IMR-90 (cell line): ENCODE results near the gene NRDC. TPM values are rescaled to one million over a fixed set of nuclear protein-coding genes. Genes with fewer than 3 reads are reported as not detected.

Experiments used
- ATAC-seq: fragments of 200-7000 bp; cut with Tn5 transposase; 2 replicates; pipeline ENCODE4 v1.9.1; 2020; ENCODE audit warnings: low read depth, mild to moderate bottlenecking, moderate library complexity
- BruUV-seq: library from RNA; stranded (reverse); fragments of 400-500 nt; replicated peaks from 2 replicates; lab custom pipeline; 2021; lab: Mats Ljungman, UMichigan
- CTCF ChIA-PET: fragments of 300-600 bp; formaldehyde crosslinking; extraction: SDS; loops from one replicate; lab custom pipeline; 2021; ENCODE audit warnings: antibody characterized with exemption; lab: Yijun Ruan, JAX
- POLR2A ChIA-PET: fragments of 300-600 bp; sonication (Branson Sonifier 250); formaldehyde crosslinking; loops from one replicate; lab custom pipeline; 2022; ENCODE audit warnings: antibody characterized with exemption; ENCODE audit not compliant: unreplicated experiment; lab: Charles Lee
- DNase-seq: peaks from one replicate; pipeline ENCODE4 v3.0.0; 2013
- H2AFZ ChIP-seq: replicated peaks from 2 replicates; pipeline ENCODE3; 2013; ENCODE audit warnings: low read length, mild to moderate bottlenecking; ENCODE audit not compliant: poor library complexity
- H2AK5ac ChIP-seq: 2 replicates; pipeline ENCODE4 v1.6.1; 2013; ENCODE audit warnings: low read depth, low read length, inconsistent platforms
- H2AK9ac ChIP-seq: replicated peaks from 2 replicates; pipeline ENCODE3; 2013; ENCODE audit warnings: mild to moderate bottlenecking, low read depth, low read length, moderate library complexity; ENCODE audit not compliant: poor library complexity
- H2BK120ac ChIP-seq: 2 replicates; pipeline ENCODE4 v1.6.1; 2013; ENCODE audit warnings: low read depth, low read length, inconsistent platforms
- H2BK15ac ChIP-seq: 3 replicates; pipeline ENCODE4 v1.6.1; 2013; ENCODE audit warnings: low read depth, low read length, inconsistent platforms
- H2BK20ac ChIP-seq: 2 replicates; pipeline ENCODE4 v1.6.1; 2013; ENCODE audit warnings: low read depth, mild to moderate bottlenecking, inconsistent platforms, low read length, moderate library complexity
- H2BK5ac ChIP-seq: 2 replicates; pipeline ENCODE4 v1.6.1; 2013; ENCODE audit warnings: mild to moderate bottlenecking, low read depth, low read length, inconsistent platforms; ENCODE audit not compliant: poor library complexity, severe bottlenecking
- H3K14ac ChIP-seq: replicated peaks from 2 replicates; pipeline ENCODE4 v1.6.1; 2013; ENCODE audit warnings: low read depth, low read length, inconsistent platforms
- H3K18ac ChIP-seq: 2 replicates; pipeline ENCODE4 v1.6.1; 2013; ENCODE audit warnings: low read depth, low read length, control low read depth
- H3K23ac ChIP-seq: 2 replicates; pipeline ENCODE4 v1.6.1; 2013; ENCODE audit warnings: low read depth, low read length, inconsistent platforms
- H3K27ac ChIP-seq: 2 replicates; pipeline ENCODE4 v1.5.1; 2013; ENCODE audit warnings: mild to moderate bottlenecking, control low read depth, low read length; ENCODE audit not compliant: insufficient read depth
- H3K27me3 ChIP-seq: 2 replicates; pipeline ENCODE4 v1.6.1; 2013; ENCODE audit warnings: low read length; ENCODE audit not compliant: control insufficient read depth, insufficient read depth
- H3K36me3 ChIP-seq: 2 replicates; pipeline ENCODE4 v1.6.1; 2013; ENCODE audit warnings: low read length, mixed read lengths; ENCODE audit not compliant: control insufficient read depth, insufficient read depth
- H3K4ac ChIP-seq: 2 replicates; pipeline ENCODE4 v1.6.1; 2013; ENCODE audit warnings: low read depth, low read length, inconsistent platforms
- H3K4me1 ChIP-seq: 2 replicates; pipeline ENCODE4 v1.6.1; 2013; ENCODE audit warnings: low read length, mixed read lengths; ENCODE audit not compliant: control insufficient read depth, insufficient read depth
- H3K4me2 ChIP-seq: 2 replicates; pipeline ENCODE4 v1.6.1; 2013; ENCODE audit warnings: low read depth, mild to moderate bottlenecking, control low read depth, low read length, moderate library complexity
- H3K4me3 ChIP-seq: 2 replicates; pipeline ENCODE4 v1.5.1; 2013; ENCODE audit warnings: low read depth, mild to moderate bottlenecking, control low read depth, low read length, moderate library complexity; ENCODE audit not compliant: insufficient read depth
- H3K56ac ChIP-seq: 2 replicates; pipeline ENCODE4 v1.6.1; 2013; ENCODE audit warnings: low read length, inconsistent platforms; ENCODE audit not compliant: insufficient read depth; ENCODE audit errors: extremely low read depth
- H3K79me1 ChIP-seq, 2 experiments: 2 replicates each; pipeline ENCODE4 v1.6.1; 2013; ENCODE audit warnings: low read length in 2 of 2, inconsistent platforms in 1 of 2, low read depth in 1 of 2
- H3K9ac ChIP-seq: 2 replicates; pipeline ENCODE4 v1.6.1; 2013; ENCODE audit warnings: low read depth, low read length, control low read depth
- H3K9me1 ChIP-seq: 2 replicates; pipeline ENCODE4 v1.6.1; 2013; ENCODE audit warnings: low read length, inconsistent platforms; ENCODE audit not compliant: insufficient read depth
- H3K9me3 ChIP-seq: 2 replicates; pipeline ENCODE4 v1.6.1; 2013; ENCODE audit warnings: low read length; ENCODE audit not compliant: control insufficient read depth, insufficient read depth
- H4K20me1 ChIP-seq: 2 replicates; pipeline ENCODE4 v1.6.1; 2013; ENCODE audit warnings: low read length, inconsistent platforms; ENCODE audit not compliant: insufficient read depth
- H4K5ac ChIP-seq: 2 replicates; pipeline ENCODE4 v1.6.1; 2013; ENCODE audit warnings: mild to moderate bottlenecking, low read depth, low read length, control low read depth
- H4K8ac ChIP-seq, 2 experiments: 2 replicates each; pipeline ENCODE4 v1.6.1; 2013; ENCODE audit warnings: low read depth in 2 of 2, low read length in 2 of 2, control low read depth in 1 of 2, inconsistent platforms in 1 of 2
- H4K91ac ChIP-seq: 2 replicates; pipeline ENCODE4 v1.6.1; 2013; ENCODE audit warnings: low read depth, low read length, inconsistent platforms; ENCODE audit not compliant: insufficient read depth
- BHLHE40 ChIP-seq: fragments of 150-350 bp; IDR thresholded peaks from 2 replicates; pipeline ENCODE4 v1.6.1; 2016; ENCODE audit warnings: mild to moderate bottlenecking, low read depth, low read length
- CEBPB ChIP-seq: IDR thresholded peaks from 2 replicates; pipeline ENCODE4 v1.6.1; 2012; ENCODE audit warnings: low read depth, low read length, improper control_type of control experiment
- CHD1 ChIP-seq: IDR thresholded peaks from 2 replicates; pipeline ENCODE4 v1.6.1; 2012; ENCODE audit warnings: low read depth, low read length, improper control_type of control experiment
- ELK1 ChIP-seq: fragments of 150-350 bp; IDR thresholded peaks from 2 replicates; pipeline ENCODE4 v1.6.1; 2016; ENCODE audit warnings: low read depth, mild to moderate bottlenecking, low read length, moderate library complexity, borderline replicate concordance
- FOS ChIP-seq: fragments of 150-350 bp; IDR thresholded peaks from 2 replicates; pipeline ENCODE4 v1.6.1; 2016; ENCODE audit warnings: low read depth, low read length
- MAFK ChIP-seq: IDR thresholded peaks from 2 replicates; pipeline ENCODE4 v1.6.1; 2012; ENCODE audit warnings: low read depth, low read length, improper control_type of control experiment
- MAZ ChIP-seq: IDR thresholded peaks from 2 replicates; pipeline ENCODE4 v1.6.1; 2012; ENCODE audit warnings: low read depth, mild to moderate bottlenecking, low read length, improper control_type of control experiment, moderate library complexity, borderline replicate concordance
- NFE2L2 ChIP-seq: fragments of 150-350 bp; IDR thresholded peaks from 2 replicates; pipeline ENCODE4 v1.6.1; 2016; ENCODE audit warnings: low read depth, mild to moderate bottlenecking, low read length
- POLR2A ChIP-seq: IDR thresholded peaks from 2 replicates; pipeline ENCODE4 v1.6.1; 2012; ENCODE audit warnings: mild to moderate bottlenecking, low read depth, low read length
- RAD21 ChIP-seq: IDR thresholded peaks from 2 replicates; pipeline ENCODE4 v1.6.1; 2012; ENCODE audit warnings: low read length, improper control_type of control experiment
- RCOR1 ChIP-seq: IDR thresholded peaks from 2 replicates; pipeline ENCODE4 v1.6.1; 2012; ENCODE audit warnings: mild to moderate bottlenecking, low read length, improper control_type of control experiment; ENCODE audit not compliant: insufficient replicate concordance
- RFX5 ChIP-seq: IDR thresholded peaks from 2 replicates; pipeline ENCODE4 v1.8.0; 2012; ENCODE audit warnings: low read depth, mild to moderate bottlenecking, low read length, moderate library complexity
- SMC3 ChIP-seq: fragments of 150-350 bp; IDR thresholded peaks from 2 replicates; pipeline ENCODE4 v1.6.1; 2016; ENCODE audit warnings: low read depth, mild to moderate bottlenecking, antibody characterized with exemption, low read length, moderate library complexity
- USF2 ChIP-seq: fragments of 150-350 bp; IDR thresholded peaks from 2 replicates; pipeline ENCODE4 v1.6.1; 2017; ENCODE audit warnings: mild to moderate bottlenecking, antibody characterized with exemption, low read length, low read depth
- whole genome bisulfite sequencing, 2 experiments: methylation state at CpG; one replicate each; pipeline versions ENCODE4 v1.1.5 to v1.1.7; 2013; ENCODE audit warnings: missing lambda C conversion rate in 2 of 2; ENCODE audit not compliant: insufficient read length in 1 of 2; ENCODE audit errors: extremely low coverage in 2 of 2; 5-methylcytosine and 5-hydroxymethylcytosine counted together
- dilution Hi-C: fragments of 300-500 bp; cut with HindIII; formaldehyde crosslinking; loops from one replicate; pipeline ENCODE4 v1.14.3; 2018; ENCODE audit warnings: low sequenced_read_pairs; ENCODE audit not compliant: unreplicated experiment
- in situ Hi-C: fragments of 300-500 bp; cut with MboI; formaldehyde crosslinking; loops from 3 replicates; pipeline ENCODE4 v1.14.3; 2019; ENCODE audit warnings: low sequenced_read_pairs, inconsistent platforms, mixed read lengths
- intact Hi-C: fragments of 100-400 bp; cut with micrococcal nuclease; formaldehyde crosslinking; loops from 2 replicates; pipeline ENCODE4 v1.10.0; 2022
- polyA plus RNA-seq, 3 experiments: library from polyadenylated mRNA; depleted of rRNA; stranded (reverse); fragments of >200 nt; gene quantifications; 2 replicates each; pipeline ENCODE4 v1.2.3, GENCODE V29; 2012; ENCODE audit warnings: low replicate concordance in 1 of 3
- total RNA-seq: library from RNA; depleted of rRNA; stranded (reverse); fragments of >200 nt; gene quantifications from 2 replicates; pipeline ENCODE4 v1.2.3, GENCODE V29; 2012
- TF ChIP-seq, protein P1 (sequence below): conservative IDR thresholded peaks from 2 replicates; pipeline ENCODE4 v1.5.1; 2012; ENCODE audit warnings: mild to moderate bottlenecking, low read depth, low read length, improper control_type of control experiment

The NRDC gene
- total and polyA plus RNA-seq, 2 of the 4 experiments (the other 2 are of a cell fraction): 75.8 to 84.7 TPM

- dilution Hi-C loops: no loop called here
- no peaks in the 10 kb centered on the region for H3K27me3 ChIP-seq
Observed at GRCh38 chr1:51837243-51837642, 41.3 kb downstream of the NRDC start.

More at GRCh38 chr1:51837243-51837642, 41.3 kb downstream of the NRDC start:
- Histone ChIP-seq H2AK5ac (no peak overlapping the region), H3K27ac (no peak overlapping the region), H2BK15ac (no peak overlapping the region), H2BK20ac (no peak overlapping the region), H3K4me3 (no peak overlapping the region), H2AFZ (no peak overlapping the region), H3K9ac (no peak overlapping the region), H2BK5ac (no peak overlapping the region), H3K4me1 (no peaks in the 10 kb centered on the region; the same call in 1 of the 2 replicates), H3K4ac (no peak overlapping the region), H3K36me3 (peaks cover 21% of the 10 kb centered on the region), H3K4me2 (no peak overlapping the region), H3K9me1 (no peaks in the 10 kb centered on the region), H3K79me1 (peaks cover 24 to 46% of the 10 kb centered on the region in 2 experiments), H3K23ac (0 out of 2 replicates have a peak overlapping the region, but pooled peaks have one; percentile 20), H2AK9ac (no peak overlapping the region), H4K5ac (no peak overlapping the region), H4K8ac (no peak overlapping the region), H2BK120ac (no peak overlapping the region), H3K9me3 (no peaks in the 10 kb centered on the region), H3K56ac (no peak overlapping the region), H4K91ac (no peak overlapping the region), H3K18ac (no peak overlapping the region), H4K20me1 (no peaks in the 10 kb centered on the region), H3K14ac (no peak overlapping the region)
- CTCF ChIA-PET: no interaction called here
- ATAC-seq (no peak), DNase-seq (no peak)
- intact Hi-C loops (loop anchor here (5.0 kb wide), 1 partner anchor 35 kb away; no protein-coding TSS in a partner anchor), in situ Hi-C loops (no loop called here)
- WGBS, 2 experiments: no CpG with 5 or more reads among the region's 1 CpG
- no peak for TF ChIP-seq RFX5
- no peak for TF ChIP-seq FOS
- TF ChIP-seq SMC3: no peak
- TF ChIP-seq CHD1: no peak
- no peak for TF ChIP-seq MAZ
- TF ChIP-seq NFE2L2: no peak
- TF ChIP-seq, protein P1, sequence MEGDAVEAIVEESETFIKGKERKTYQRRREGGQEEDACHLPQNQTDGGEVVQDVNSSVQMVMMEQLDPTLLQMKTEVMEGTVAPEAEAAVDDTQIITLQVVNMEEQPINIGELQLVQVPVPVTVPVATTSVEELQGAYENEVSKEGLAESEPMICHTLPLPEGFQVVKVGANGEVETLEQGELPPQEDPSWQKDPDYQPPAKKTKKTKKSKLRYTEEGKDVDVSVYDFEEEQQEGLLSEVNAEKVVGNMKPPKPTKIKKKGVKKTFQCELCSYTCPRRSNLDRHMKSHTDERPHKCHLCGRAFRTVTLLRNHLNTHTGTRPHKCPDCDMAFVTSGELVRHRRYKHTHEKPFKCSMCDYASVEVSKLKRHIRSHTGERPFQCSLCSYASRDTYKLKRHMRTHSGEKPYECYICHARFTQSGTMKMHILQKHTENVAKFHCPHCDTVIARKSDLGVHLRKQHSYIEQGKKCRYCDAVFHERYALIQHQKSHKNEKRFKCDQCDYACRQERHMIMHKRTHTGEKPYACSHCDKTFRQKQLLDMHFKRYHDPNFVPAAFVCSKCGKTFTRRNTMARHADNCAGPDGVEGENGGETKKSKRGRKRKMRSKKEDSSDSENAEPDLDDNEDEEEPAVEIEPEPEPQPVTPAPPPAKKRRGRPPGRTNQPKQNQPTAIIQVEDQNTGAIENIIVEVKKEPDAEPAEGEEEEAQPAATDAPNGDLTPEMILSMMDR: no peak
- no peak for TF ChIP-seq MAFK
- TF ChIP-seq BHLHE40: no peak
- TF ChIP-seq ELK1: no peak
- TF ChIP-seq USF2: no peak
- no peak for TF ChIP-seq RCOR1
- no peak for TF ChIP-seq POLR2A
- TF ChIP-seq CEBPB: no peak
- TF ChIP-seq RAD21: no peak
- no TSS peak for BruUV-seq
- POLR2A ChIA-PET: no interaction called here
